Neuronal stem cell (in vitro differentiated cells): ENCODE measurements around the gene ZC3H7B.

ENCODE experiments used
- DNase-seq: peaks from one replicate; pipeline ENCODE4 v3.0.0-alpha.2; 2013; ENCODE audit warnings: low spot score
- H2AFZ ChIP-seq: one replicate; pipeline ENCODE4 v1.6.1; 2013; ENCODE audit warnings: mild to moderate bottlenecking, low read length, inconsistent platforms
- H2AK5ac ChIP-seq: 2 replicates; pipeline ENCODE4 v1.6.1; 2013; ENCODE audit warnings: low read depth, mild to moderate bottlenecking, inconsistent platforms, low read length, moderate library complexity, mixed read lengths
- H2BK120ac ChIP-seq: 2 replicates; pipeline ENCODE4 v1.6.1; 2013; ENCODE audit warnings: low read depth, mild to moderate bottlenecking, inconsistent platforms, low read length, moderate library complexity, mixed read lengths
- H2BK12ac ChIP-seq: one replicate; pipeline ENCODE4 v1.6.1; 2013; ENCODE audit warnings: low read length, inconsistent platforms
- H2BK15ac ChIP-seq: 2 replicates; pipeline ENCODE4 v1.6.1; 2013; ENCODE audit warnings: mild to moderate bottlenecking, low read length, inconsistent platforms, mixed read lengths
- H2BK5ac ChIP-seq: one replicate; pipeline ENCODE4 v1.6.1; 2013; ENCODE audit warnings: inconsistent platforms, mild to moderate bottlenecking, low read length, moderate library complexity
- H3K14ac ChIP-seq: one replicate; pipeline ENCODE4 v1.6.1; 2013; ENCODE audit warnings: low read length, inconsistent platforms
- H3K18ac ChIP-seq: 2 replicates; pipeline ENCODE4 v1.6.1; 2013; ENCODE audit warnings: low read length, inconsistent platforms
- H3K23ac ChIP-seq: 2 replicates; pipeline ENCODE4 v1.6.1; 2013; ENCODE audit warnings: low read depth, mild to moderate bottlenecking, mixed read lengths, low read length, inconsistent platforms; ENCODE audit not compliant: poor library complexity
- H3K27ac ChIP-seq: replicated peaks from 3 replicates; pipeline ENCODE4 v1.5.1; 2013; ENCODE audit warnings: low read length, inconsistent platforms
- H3K27me3 ChIP-seq, 3 experiments: 2 replicates each; pipeline ENCODE4 v1.6.1; 2013; ENCODE audit warnings: low read length in 3 of 3, mild to moderate bottlenecking in 2 of 3, inconsistent platforms in 1 of 3, low read depth in 1 of 3, mixed read lengths in 1 of 3, moderate library complexity in 1 of 3; ENCODE audit not compliant: control insufficient read depth in 3 of 3, insufficient read depth in 3 of 3
- H3K36me3 ChIP-seq, 2 donors: replicated peaks in 1 of 2; 2 replicates each; pipeline ENCODE4 v1.6.1; 2013; ENCODE audit warnings: low read length in 2 of 2; ENCODE audit not compliant: control insufficient read depth in 2 of 2, insufficient read depth in 2 of 2
- H3K4ac ChIP-seq: 2 replicates; pipeline ENCODE4 v1.6.1; 2013; ENCODE audit warnings: inconsistent platforms, mild to moderate bottlenecking, low read length, moderate library complexity
- H3K4me1 ChIP-seq, 2 donors: 1 replicate in 1 of 2; 2 replicates in 1 of 2; pipeline ENCODE4 v1.6.1; 2013; ENCODE audit warnings: low read length in 2 of 2, low read depth in 1 of 2; ENCODE audit not compliant: control insufficient read depth in 2 of 2, insufficient read depth in 1 of 2
- H3K4me2 ChIP-seq: one replicate; pipeline ENCODE4 v1.6.1; 2013; ENCODE audit warnings: mild to moderate bottlenecking, low read length, inconsistent platforms; ENCODE audit not compliant: insufficient read depth, poor library complexity, severe bottlenecking
- H3K4me3 ChIP-seq, 2 donors: 2 replicates each; pipeline ENCODE4 v1.5.1; 2013; ENCODE audit warnings: low read length in 2 of 2, mild to moderate bottlenecking in 2 of 2, inconsistent platforms in 1 of 2, moderate library complexity in 1 of 2
- H3K79me1 ChIP-seq: one replicate; pipeline ENCODE4 v1.6.1; 2013; ENCODE audit warnings: low read depth, mild to moderate bottlenecking, inconsistent platforms, low read length, moderate library complexity
- H3K9ac ChIP-seq: one replicate; pipeline ENCODE4 v1.6.1; 2013; ENCODE audit warnings: mild to moderate bottlenecking, low read depth, low read length, inconsistent platforms; ENCODE audit not compliant: poor library complexity
- H3K9me3 ChIP-seq, 2 donors: replicated peaks in 1 of 2; 2 replicates each; pipeline versions ENCODE3 to v1.6.1; 2013; ENCODE audit warnings: low read length in 2 of 2, mild to moderate bottlenecking in 2 of 2, inconsistent platforms in 1 of 2, low read depth in 1 of 2, mixed read lengths in 1 of 2, moderate library complexity in 1 of 2; ENCODE audit not compliant: control insufficient read depth in 2 of 2, insufficient read depth in 1 of 2
- H4K8ac ChIP-seq: one replicate; pipeline ENCODE4 v1.6.1; 2013; ENCODE audit warnings: low read depth, mild to moderate bottlenecking, inconsistent platforms, low read length, moderate library complexity
- H4K91ac ChIP-seq: one replicate; pipeline ENCODE4 v1.6.1; 2013; ENCODE audit warnings: low read length, low read depth, mild to moderate bottlenecking, inconsistent platforms; ENCODE audit not compliant: poor library complexity
- WGBS, 2 donors: extraction: QIAGEN DNeasy Blood & Tissue Kit; methylation state at CpG; one replicate each; pipeline ENCODE4 v1.1.7; 2013; ENCODE audit warnings: missing lambda C conversion rate in 2 of 2, mixed read lengths in 1 of 2; ENCODE audit not compliant: insufficient read length in 2 of 2, insufficient replicate concordance in 1 of 2; ENCODE audit errors: extremely low coverage in 2 of 2; 5-methylcytosine and 5-hydroxymethylcytosine counted together

Gene ZC3H7B

DNA sequence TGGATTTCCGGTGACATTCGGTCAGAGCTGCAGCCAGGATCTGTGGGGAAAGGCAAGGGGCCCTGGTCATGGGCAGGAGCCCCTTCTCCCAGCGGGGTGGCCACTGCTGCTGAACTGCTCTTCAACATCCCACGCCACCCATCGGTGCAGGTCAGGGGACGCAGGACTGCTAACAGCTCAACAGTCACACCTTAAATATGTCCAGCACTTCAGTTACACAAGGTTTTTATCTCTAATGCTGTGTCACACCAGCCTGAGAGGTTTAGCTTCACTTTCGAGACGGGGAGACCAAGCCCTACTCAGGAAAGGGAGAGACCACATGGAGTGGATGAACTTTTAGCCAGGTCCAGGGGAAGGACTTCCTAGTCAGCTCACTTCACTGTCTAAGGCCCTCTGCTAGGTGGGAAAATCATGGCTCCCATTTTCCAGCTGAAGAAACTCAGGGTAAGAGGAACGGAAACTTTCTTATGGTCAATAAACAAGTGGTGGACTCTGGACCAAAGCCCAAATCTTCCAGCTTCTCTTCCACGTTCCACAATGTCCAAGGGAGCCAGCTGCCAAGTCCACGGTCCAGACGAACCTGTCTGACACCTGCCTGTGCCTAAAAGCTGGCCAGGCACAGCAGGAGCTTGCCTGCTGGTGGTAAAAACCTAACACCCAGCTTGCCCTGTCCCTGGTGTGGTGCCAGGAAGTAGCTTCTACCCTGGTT is 39.6 kb upstream of the ZC3H7B start:
- no peaks in the 10 kb centered on the region for H3K27me3 ChIP-seq
- H3K4ac ChIP-seq, result no peak overlapping the region
- no peak overlapping the region for H3K27ac ChIP-seq
- no peak overlapping the region for H3K9ac ChIP-seq
- peaks cover 71 to 95% of the 10 kb centered on the region in 2 donors for H3K36me3 ChIP-seq
- H2BK120ac ChIP-seq, result no peak overlapping the region
- H3K4me2 ChIP-seq, result no peak overlapping the region
- H2BK5ac ChIP-seq, result no peak overlapping the region
- H3K4me1 ChIP-seq, result peaks cover 0 to 4% of the 10 kb centered on the region in 2 donors
- H3K18ac ChIP-seq, result no peak overlapping the region
- no peak overlapping the region for H2BK12ac ChIP-seq
- no peak overlapping the region for H2BK15ac ChIP-seq
- no peak overlapping the region for H4K91ac ChIP-seq
- H2AFZ ChIP-seq, result no peak overlapping the region
- no peak for DNase-seq
- H3K9me3 ChIP-seq, result peaks cover 0 to 3% of the 10 kb centered on the region in 2 donors
- no peak overlapping the region for H4K8ac ChIP-seq
- H2AK5ac ChIP-seq, result no peak overlapping the region
- no CpG with 5 or more reads among the region's 12 CpGs for WGBS, 2 donors
- H3K23ac ChIP-seq, result no peak overlapping the region
- H3K14ac ChIP-seq, result no peak overlapping the region
- no peak overlapping the region for H3K4me3 ChIP-seq
- peaks cover 12% of the 10 kb centered on the region for H3K79me1 ChIP-seq

DNA sequence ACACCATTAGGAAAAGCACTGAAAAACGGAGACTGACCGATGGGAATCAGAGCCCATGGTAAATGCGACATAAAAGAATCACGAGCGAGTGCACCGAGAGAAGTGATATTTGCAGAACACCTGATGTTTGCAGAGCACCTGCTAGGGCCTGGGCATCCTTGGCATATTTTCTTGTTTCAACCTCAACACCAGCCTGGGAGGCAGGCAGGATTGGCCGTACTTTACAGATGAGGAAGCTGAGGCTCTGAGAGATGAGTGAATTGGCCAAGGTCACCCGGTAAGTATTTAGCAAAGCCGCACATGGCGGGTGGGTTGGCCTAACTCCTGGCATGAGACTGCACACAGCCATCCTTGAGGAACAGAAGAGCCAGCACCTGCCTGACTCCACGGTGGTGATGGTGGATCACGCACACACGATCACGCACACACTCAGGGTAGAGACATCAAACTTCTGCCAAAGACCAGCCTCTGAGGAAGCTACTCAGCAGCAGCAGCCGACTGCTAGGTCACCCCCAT is 39.0 kb upstream of the ZC3H7B start:
- Histone ChIP-seq H3K4ac (no peak overlapping the region), H3K36me3 (peaks cover 71 to 94% of the 10 kb centered on the region in 2 donors), H2BK120ac (no peak overlapping the region), H3K9me3 (peaks cover 0 to 3% of the 10 kb centered on the region in 2 donors), H3K79me1 (peaks cover 12% of the 10 kb centered on the region), H3K27ac (no peak overlapping the region), H3K9ac (peak overlapping the region; percentile 25), H3K18ac (no peak overlapping the region), H2BK12ac (no peak overlapping the region), H2AK5ac (no peak overlapping the region), H3K27me3 (no peaks in the 10 kb centered on the region), H2BK15ac (no peak overlapping the region), H3K23ac (no peak overlapping the region), H4K91ac (no peak overlapping the region), H4K8ac (no peak overlapping the region), H2AFZ (no peak overlapping the region), H2BK5ac (no peak overlapping the region), H3K4me1 (peaks cover 0 to 2% of the 10 kb centered on the region in 2 donors), H3K4me2 (no peak overlapping the region), H3K14ac (no peak overlapping the region), H3K4me3 (peak overlapping the region in 1 of 2 donors; percentile 12)
- WGBS, 2 donors, result no CpG with 5 or more reads among the region's 15 CpGs
- DNase-seq, result no peak

DNA sequence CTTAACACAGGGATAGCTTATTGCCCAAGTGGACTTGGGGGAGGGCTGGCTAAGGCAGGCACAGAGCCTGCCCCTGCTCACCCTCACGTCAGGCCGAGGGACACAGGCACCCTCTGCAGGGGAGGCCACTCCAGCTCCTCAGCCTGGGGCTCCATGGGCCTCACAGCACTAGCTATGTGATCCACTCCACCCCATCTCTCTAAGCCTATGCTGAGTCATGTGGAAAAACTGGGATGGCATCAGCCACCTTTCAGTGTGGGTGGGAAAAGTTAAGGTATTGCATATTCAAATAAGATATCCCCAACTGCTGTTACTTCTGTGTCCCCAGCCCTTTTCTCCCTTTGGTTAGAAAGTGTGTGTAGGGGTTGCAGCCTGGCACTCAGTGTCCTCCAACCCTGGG is 37.6 kb upstream of the ZC3H7B start:
- Histone ChIP-seq H2BK5ac (no peak overlapping the region), H3K36me3 (peaks cover 73 to 95% of the 10 kb centered on the region in 2 donors), H3K9ac (no peak overlapping the region), H3K14ac (no peak overlapping the region), H3K4me2 (no peak overlapping the region), H4K8ac (no peak overlapping the region), H3K18ac (no peak overlapping the region), H2BK15ac (no peak overlapping the region), H2BK120ac (no peak overlapping the region), H2BK12ac (no peak overlapping the region), H3K4me3 (no peak overlapping the region), H3K79me1 (peaks cover 11% of the 10 kb centered on the region), H3K4me1 (no peaks in the 10 kb centered on the region), H2AFZ (no peak overlapping the region), H3K9me3 (peaks cover 0 to 3% of the 10 kb centered on the region in 2 donors), H4K91ac (no peak overlapping the region), H2AK5ac (no peak overlapping the region), H3K27me3 (no peaks in the 10 kb centered on the region), H3K27ac (no peak overlapping the region), H3K4ac (no peak overlapping the region), H3K23ac (no peak overlapping the region)
- no CpG with 5 or more reads among the region's 2 CpGs for WGBS, 2 donors
- DNase-seq, result no peak

DNA sequence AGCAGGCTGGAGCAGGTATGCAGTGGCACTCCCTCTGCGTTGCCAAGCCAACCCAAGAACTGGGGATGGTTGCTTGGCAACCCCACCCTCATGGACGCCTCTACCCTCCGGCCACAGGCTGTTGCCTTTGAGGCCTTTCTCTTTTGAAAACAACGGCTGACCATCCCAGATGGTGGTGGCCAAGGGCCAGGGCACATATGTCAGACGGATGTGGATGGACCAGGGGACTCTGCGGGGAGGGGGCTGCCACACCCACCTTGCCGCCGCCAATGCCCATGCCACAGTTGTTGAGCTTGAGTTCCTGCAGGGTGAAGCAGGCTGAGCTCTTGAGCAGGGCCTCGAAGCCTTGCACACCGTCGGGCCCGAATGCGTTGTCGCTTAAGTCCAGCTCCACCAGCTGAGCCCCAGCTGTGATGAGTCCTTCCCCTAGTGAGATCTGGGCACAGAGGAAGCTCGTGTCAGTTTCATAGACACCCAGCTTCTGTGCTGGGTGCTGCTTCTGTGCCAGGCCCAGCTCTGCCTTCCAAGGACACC is 36.9 kb upstream of the ZC3H7B start:
- Histone ChIP-seq H4K8ac (no peak overlapping the region), H2BK120ac (no peak overlapping the region), H3K27ac (no peak overlapping the region), H3K9ac (no peak overlapping the region), H3K79me1 (peaks cover 11% of the 10 kb centered on the region), H3K9me3 (no peaks in the 10 kb centered on the region), H2AFZ (no peak overlapping the region), H3K36me3 (peaks cover 71 to 95% of the 10 kb centered on the region in 2 donors), H4K91ac (no peak overlapping the region), H2BK5ac (no peak overlapping the region), H3K4me1 (no peaks in the 10 kb centered on the region), H2BK15ac (no peak overlapping the region), H3K18ac (no peak overlapping the region), H3K4ac (no peak overlapping the region), H3K27me3 (no peaks in the 10 kb centered on the region), H3K4me3 (no peak overlapping the region), H2BK12ac (no peak overlapping the region), H3K14ac (no peak overlapping the region), H3K4me2 (no peak overlapping the region), H3K23ac (no peak overlapping the region), H2AK5ac (no peak overlapping the region)
- WGBS, 2 donors, result no CpG with 5 or more reads among the region's 15 CpGs
- no peak for DNase-seq
